Chondrocyte (in vitro differentiated cells): Measurements from ENCODE around the gene LIME1. TPM values are rescaled to one million over a fixed set of nuclear protein-coding genes. Genes with fewer than 3 reads are reported as not detected.

ENCODE experiments used
- DNase-seq: peaks from one replicate; pipeline ENCODE4 v3.0.0; 2021; ENCODE audit warnings: mixed read lengths, low spot score
- H3K27ac Mint-ChIP-seq: one replicate; pipeline ENCODE4 v1.8.0; 2021; ENCODE audit warnings: mild to moderate bottlenecking, moderate library complexity, mixed read lengths; ENCODE audit not compliant: unreplicated experiment
- H3K27me3 Mint-ChIP-seq: 2 replicates; pipeline ENCODE4 v1.8.0; 2021; ENCODE audit warnings: low read depth, mixed read lengths
- H3K36me3 Mint-ChIP-seq: 2 replicates; pipeline ENCODE4 v1.8.0; 2021; ENCODE audit warnings: low read depth, mixed read lengths
- H3K4me1 Mint-ChIP-seq: 2 replicates; pipeline ENCODE4 v1.8.0; 2021; ENCODE audit warnings: low read depth, mild to moderate bottlenecking, mixed read lengths
- H3K4me3 Mint-ChIP-seq: one replicate; pipeline ENCODE4 v1.8.0; 2021; ENCODE audit warnings: mild to moderate bottlenecking, moderate library complexity, mixed read lengths; ENCODE audit not compliant: unreplicated experiment
- H3K9me3 Mint-ChIP-seq: 2 replicates; pipeline ENCODE4 v1.8.0; 2021; ENCODE audit warnings: low read depth, mixed read lengths
- CTCF ChIP-seq: fragments of 200-600 bp; sonication (generic); IDR thresholded peaks from 2 replicates; pipeline ENCODE4 v1.5.0; 2021; ENCODE audit warnings: antibody characterized with exemption, mild to moderate bottlenecking, moderate library complexity
- total RNA-seq: library from RNA; stranded (reverse); gene quantifications from 3 replicates; pipeline ENCODE4 v1.2.1, GENCODE V29; 2021

Gene LIME1
- total RNA-seq, 1 donor from 2014 or later: 6.8 TPM

- Mint-ChIP-seq H3K4me3 (no peak overlapping the region), H3K9me3 (no peaks in the 10 kb centered on the region), H3K27ac (no peak overlapping the region), H3K36me3 (peaks cover 5% of the 10 kb centered on the region), H3K27me3 (no peaks in the 10 kb centered on the region), H3K4me1 (peaks cover 12% of the 10 kb centered on the region)
- TF ChIP-seq CTCF: no peak
- no peak for DNase-seq
Observed at GRCh38 chr20:63690003-63690897, 46.2 kb upstream of the LIME1 start.

GRCh38 chr20:63690898-63691710, 45.4 kb upstream of the LIME1 start:
- H3K4me1 Mint-ChIP-seq: peaks cover 12% of the 10 kb centered on the region
- H3K27me3 Mint-ChIP-seq: no peaks in the 10 kb centered on the region
- no peak for TF ChIP-seq CTCF
- peaks cover 5% of the 10 kb centered on the region for H3K36me3 Mint-ChIP-seq
- no peak overlapping the region for H3K4me3 Mint-ChIP-seq
- H3K9me3 Mint-ChIP-seq: no peaks in the 10 kb centered on the region
- no peak for DNase-seq
- H3K27ac Mint-ChIP-seq: no peak overlapping the region

GRCh38 chr20:63691711-63692435, 44.6 kb upstream of the LIME1 start:
- no peak for TF ChIP-seq CTCF
- DNase-seq: no peak
- Mint-ChIP-seq H3K27me3 (no peaks in the 10 kb centered on the region), H3K36me3 (peaks cover 5% of the 10 kb centered on the region), H3K27ac (no peak overlapping the region), H3K9me3 (no peaks in the 10 kb centered on the region), H3K4me1 (peaks cover 5% of the 10 kb centered on the region), H3K4me3 (no peak overlapping the region)

DNA sequence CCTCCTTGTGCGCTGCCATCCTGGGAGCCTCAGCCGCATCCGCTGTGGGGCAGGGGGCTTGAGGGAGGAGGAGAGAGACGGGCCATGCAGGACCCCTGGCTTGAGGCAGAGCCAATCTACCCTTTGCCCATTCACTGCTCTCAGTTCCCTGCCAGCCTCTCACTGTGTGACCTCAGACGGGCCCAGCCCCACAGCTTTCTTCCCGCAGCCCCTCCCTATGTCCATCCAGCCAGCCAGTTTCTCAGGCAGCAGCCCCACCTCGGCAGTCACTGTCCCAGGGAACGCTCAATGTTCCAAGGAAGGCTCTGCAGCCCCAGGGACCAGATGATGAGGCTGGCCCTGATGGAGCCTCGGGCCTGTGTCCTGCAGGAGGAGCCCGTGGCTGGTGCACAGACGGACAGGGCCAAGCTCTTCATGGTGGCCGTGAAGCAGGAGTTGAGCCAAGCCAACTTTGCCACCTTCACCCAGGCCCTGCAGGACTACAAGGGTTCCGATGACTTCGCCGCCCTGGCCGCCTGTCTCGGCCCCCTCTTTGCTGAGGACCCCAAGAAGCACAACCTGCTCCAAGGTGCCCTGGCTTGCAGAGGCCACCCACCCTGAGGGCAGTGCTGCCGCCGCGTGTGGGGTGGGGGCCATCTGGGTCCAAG, 43.9 kb upstream of the LIME1 start:
- TF ChIP-seq CTCF: no peak
- Mint-ChIP-seq H3K4me1 (peaks cover 8% of the 10 kb centered on the region), H3K36me3 (peaks cover 5% of the 10 kb centered on the region), H3K9me3 (no peaks in the 10 kb centered on the region), H3K27me3 (no peaks in the 10 kb centered on the region), H3K27ac (no peak overlapping the region), H3K4me3 (no peak overlapping the region)
- DNase-seq: no peak
